ENCODE measurements around the gene SUN1.

- TF ChIP-seq CTCF (IDR thresholded peaks at IDR 0.05; ENCODE audit: low read depth, low read length) (no peak), POLR2A (IDR thresholded peaks at IDR 0.05; ENCODE audit: extremely low read depth, insufficient read length) (no peak), MAX (IDR thresholded peaks at IDR 0.05; ENCODE audit: low read depth, low read length) (no peak), MYC (IDR thresholded peaks at IDR 0.05; ENCODE audit: low read depth, low read length) (no peak)
Measured at GRCh38 chr7:821688-822087, 10.6 kb upstream of the SUN1 start.

Data from NB4 (cell line).